Thoracic aorta (tissue), 2 donors: ENCODE measurements around the gene PKN1. TPM values are rescaled to one million over a fixed set of nuclear protein-coding genes. Genes with fewer than 3 reads are reported as not detected.

Experiments used
- ATAC-seq: fragments of 150-250 bp; one replicate; pipeline ENCODE4 v1.8.0; 2017; ENCODE audit warnings: low read depth; ENCODE audit not compliant: insufficient number of reproducible peaks, low FRiP score
- DNase-seq: peaks from one replicate; pipeline ENCODE4 v3.0.0-alpha.2; 2020; ENCODE audit warnings: low spot score
- H3K27ac ChIP-seq, 2 donors: fragments of 200-600 bp; sonication (generic); 1 replicate in 1 of 2; 2 replicates in 1 of 2; pipeline ENCODE4 v1.5.1; 2016; ENCODE audit warnings: mild to moderate bottlenecking in 2 of 2, moderate library complexity in 2 of 2
- H3K27me3 ChIP-seq: fragments of 200-600 bp; sonication (generic); replicated peaks from 2 replicates; pipeline ENCODE4 v1.6.0; 2016; ENCODE audit warnings: mild to moderate bottlenecking; ENCODE audit not compliant: insufficient read depth
- H3K36me3 ChIP-seq: fragments of 200-600 bp; sonication (generic); one replicate; pipeline ENCODE4 v1.5.1; 2016
- H3K4me1 ChIP-seq, 2 donors: fragments of 200-600 bp; sonication (generic); 1 replicate in 1 of 2; 2 replicates in 1 of 2; pipeline versions ENCODE4 v1.5.1 to v1.6.0; 2016; ENCODE audit warnings: low read depth in 2 of 2, mild to moderate bottlenecking in 1 of 2; ENCODE audit not compliant: control insufficient read depth in 1 of 2
- H3K4me3 ChIP-seq: fragments of 200-600 bp; sonication (generic); 2 replicates; pipeline ENCODE4 v1.5.1; 2016; ENCODE audit warnings: mild to moderate bottlenecking
- H3K9me3 ChIP-seq: fragments of 200-600 bp; sonication (generic); 2 replicates; pipeline ENCODE4 v1.5.1; 2016
- CTCF ChIP-seq: fragments of 200-600 bp; sonication (generic); IDR thresholded peaks from one replicate; pipeline ENCODE4 v1.5.1; 2019; ENCODE audit warnings: antibody characterized with exemption
- total RNA-seq, 2 donors: library from RNA; depleted of rRNA; stranded (reverse); fragments of >200 nt; gene quantifications; one replicate each; pipeline versions ENCODE4 v1.1.0 to v1.2.3, GENCODE V29; 2016

The PKN1 gene
- total RNA-seq, 2 donors from 2014 or later = 93.8 to 139 TPM

GRCh38 chr19:14517446-14517839, 84.3 kb downstream of the PKN1 start:
- Histone ChIP-seq H3K27me3 (no peaks in the 10 kb centered on the region), H3K4me1 (peaks cover 29 to 30% of the 10 kb centered on the region in 2 donors), H3K27ac (peak overlapping the region; percentile 93 to 98), H3K36me3 (peaks cover 24% of the 10 kb centered on the region), H3K4me3 (peak overlapping the region; percentile 82), H3K9me3 (no peaks in the 10 kb centered on the region)
- TF ChIP-seq CTCF = no peak
- no peak for ATAC-seq
- DNase-seq = no peak

- TF ChIP-seq CTCF = no peak
- Histone ChIP-seq H3K4me1 (peaks cover 29 to 30% of the 10 kb centered on the region in 2 donors), H3K27me3 (no peaks in the 10 kb centered on the region), H3K4me3 (peak within 1 kb of the TSS; percentile 82), H3K36me3 (peaks cover 24% of the 10 kb centered on the region), H3K27ac (peak within 1 kb of the TSS; percentile 93 to 98), H3K9me3 (no peaks in the 10 kb centered on the region)
- DNase-seq (no peak), ATAC-seq (peak; percentile 82)
These were observed 84.9 kb downstream of the PKN1 start, which contains the start of gene DNAJB1 for GRCh38 chr19:14517840-14518505. Gene DNAJB1 (minus strand): TSS chr19:14518397. CDS start chr19:14518349, 48 bp downstream.

- peaks cover 29 to 30% of the 10 kb centered on the region in 2 donors for H3K4me1 ChIP-seq
- no peaks in the 10 kb centered on the region for H3K27me3 ChIP-seq
- peak overlapping the region; percentile 82 to 93 for H3K27ac ChIP-seq
- H3K4me3 ChIP-seq = peak overlapping the region; percentile 82
- H3K9me3 ChIP-seq = no peaks in the 10 kb centered on the region
- no peak for DNase-seq
- TF ChIP-seq CTCF = no peak
- ATAC-seq = no peak
- peaks cover 18% of the 10 kb centered on the region for H3K36me3 ChIP-seq
These were observed 86.2 kb downstream of the PKN1 start for GRCh38 chr19:14519245-14519859.

- peak overlapping the region in 1 of 2 donors; percentile 10 for H3K27ac ChIP-seq
- no peak overlapping the region for H3K4me3 ChIP-seq
- no peaks in the 10 kb centered on the region for H3K9me3 ChIP-seq
- ATAC-seq (no peak), DNase-seq (no peak)
- H3K27me3 ChIP-seq = no peaks in the 10 kb centered on the region
- H3K4me1 ChIP-seq = peaks cover 28 to 29% of the 10 kb centered on the region in 2 donors
- peaks cover 12% of the 10 kb centered on the region for H3K36me3 ChIP-seq
- no peak for TF ChIP-seq CTCF
These were observed 86.8 kb downstream of the PKN1 start for GRCh38 chr19:14519860-14520407.

- TF ChIP-seq CTCF = no peak
- DNase-seq (no peak), ATAC-seq (no peak)
- no peak overlapping the region for H3K4me3 ChIP-seq
- peaks cover 22 to 23% of the 10 kb centered on the region in 2 donors for H3K4me1 ChIP-seq
- H3K9me3 ChIP-seq = no peaks in the 10 kb centered on the region
- H3K36me3 ChIP-seq = peaks cover 6% of the 10 kb centered on the region
- H3K27me3 ChIP-seq = no peaks in the 10 kb centered on the region
- H3K27ac ChIP-seq = no peak overlapping the region
These were observed 87.4 kb downstream of the PKN1 start for GRCh38 chr19:14520543-14520942.
